Sigmoid colon (tissue), 4 donors: ENCODE measurements around the gene FBXW11.

Experiments
- EP300 ChIP-seq, 4 donors: sonication (generic); formaldehyde crosslinking; IDR thresholded peaks; one replicate each; pipeline ENCODE4 v1.6.1; 2017; ENCODE audit warnings: antibody characterized with exemption in 4 of 4
- POLR2A ChIP-seq, 2 donors: fragments of 450-650 bp; IDR thresholded peaks; one replicate each; pipeline ENCODE4 v1.6.1; 2016; ENCODE audit warnings: antibody characterized with exemption in 2 of 2, mild to moderate bottlenecking in 2 of 2, moderate library complexity in 2 of 2
- TF ChIP-seq, protein P1 (sequence below), 4 experiments: fragments of 450-650 bp in 3 of 4; fragments of 200-600 bp in 1 of 4; IDR thresholded peaks; one replicate each; pipeline ENCODE4 v1.5.1; 2016 to 2019; ENCODE audit warnings: antibody characterized with exemption in 4 of 4, mild to moderate bottlenecking in 3 of 4, moderate library complexity in 2 of 4

DNA sequence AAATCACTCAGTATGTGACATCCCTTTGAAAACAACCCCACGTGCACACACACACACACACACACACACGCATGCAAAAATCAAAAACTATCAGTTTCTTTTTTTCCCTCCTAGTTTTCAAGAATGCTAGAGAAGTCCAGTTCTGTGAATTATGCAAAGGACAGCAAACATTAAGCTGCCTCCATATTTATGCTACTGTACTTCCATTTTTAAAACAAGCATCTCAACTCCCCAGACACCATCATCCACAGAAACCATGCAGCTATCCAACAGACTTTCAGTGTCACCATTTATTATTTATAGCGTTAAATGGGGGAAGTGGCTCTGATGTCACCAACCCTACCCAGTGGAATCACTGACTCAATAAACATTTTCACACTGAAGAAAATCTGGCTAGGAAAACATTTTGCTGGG lies 1.6 kb downstream of the FBXW11 start:
- TF ChIP-seq, protein P1, sequence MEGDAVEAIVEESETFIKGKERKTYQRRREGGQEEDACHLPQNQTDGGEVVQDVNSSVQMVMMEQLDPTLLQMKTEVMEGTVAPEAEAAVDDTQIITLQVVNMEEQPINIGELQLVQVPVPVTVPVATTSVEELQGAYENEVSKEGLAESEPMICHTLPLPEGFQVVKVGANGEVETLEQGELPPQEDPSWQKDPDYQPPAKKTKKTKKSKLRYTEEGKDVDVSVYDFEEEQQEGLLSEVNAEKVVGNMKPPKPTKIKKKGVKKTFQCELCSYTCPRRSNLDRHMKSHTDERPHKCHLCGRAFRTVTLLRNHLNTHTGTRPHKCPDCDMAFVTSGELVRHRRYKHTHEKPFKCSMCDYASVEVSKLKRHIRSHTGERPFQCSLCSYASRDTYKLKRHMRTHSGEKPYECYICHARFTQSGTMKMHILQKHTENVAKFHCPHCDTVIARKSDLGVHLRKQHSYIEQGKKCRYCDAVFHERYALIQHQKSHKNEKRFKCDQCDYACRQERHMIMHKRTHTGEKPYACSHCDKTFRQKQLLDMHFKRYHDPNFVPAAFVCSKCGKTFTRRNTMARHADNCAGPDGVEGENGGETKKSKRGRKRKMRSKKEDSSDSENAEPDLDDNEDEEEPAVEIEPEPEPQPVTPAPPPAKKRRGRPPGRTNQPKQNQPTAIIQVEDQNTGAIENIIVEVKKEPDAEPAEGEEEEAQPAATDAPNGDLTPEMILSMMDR (IDR thresholded peaks at IDR 0.05) = no peak
- TF ChIP-seq POLR2A (IDR thresholded peaks at IDR 0.05) (no peak), EP300 (IDR thresholded peaks at IDR 0.05) (no peak)
